Neural cell (in vitro differentiated cells): ENCODE results near the gene LINGO1. TPM values are rescaled to one million over a fixed set of nuclear protein-coding genes. Genes with fewer than 3 reads are reported as not detected.

ENCODE experiments used
- H2AFZ ChIP-seq: fragments of 200-600, 300-800 bp; sonication (generic), shearing (Covaris generic); 2 replicates; pipeline ENCODE4 v1.6.0; 2014; ENCODE audit warnings: low read depth, mild to moderate bottlenecking, antibody characterized with exemption, low read length, moderate library complexity
- H3F3A ChIP-seq: fragments of 200-600 bp; shearing (Covaris generic); 2 replicates; pipeline ENCODE4 v1.6.1; 2016; ENCODE audit warnings: mild to moderate bottlenecking, moderate library complexity, mixed read lengths, antibody characterized with exemption, low read length; ENCODE audit not compliant: insufficient read depth, poor library complexity, severe bottlenecking
- H3K27ac ChIP-seq: fragments of 200-600, 300-800 bp; sonication (generic), shearing (Covaris generic); 2 replicates; pipeline ENCODE4 v1.5.1; 2014; ENCODE audit warnings: mild to moderate bottlenecking, low read length, moderate library complexity
- H3K27me3 ChIP-seq: fragments of 300-800, 200-600 bp; sonication (generic), shearing (Covaris generic); 2 replicates; pipeline ENCODE4 v1.6.0; 2014; ENCODE audit warnings: mild to moderate bottlenecking, low read depth, low read length, moderate library complexity; ENCODE audit not compliant: insufficient read depth
- H3K36me3 ChIP-seq: fragments of 300-800, 200-600 bp; sonication (generic), shearing (Covaris generic); 2 replicates; pipeline ENCODE4 v1.5.1; 2014; ENCODE audit warnings: mild to moderate bottlenecking, antibody characterized with exemption, low read length, moderate library complexity; ENCODE audit not compliant: insufficient read depth
- H3K4me2 ChIP-seq: fragments of 300-800, 200-600 bp; sonication (generic), shearing (Covaris generic); 2 replicates; pipeline ENCODE4 v1.6.0; 2014; ENCODE audit warnings: mild to moderate bottlenecking, low read length
- H3K4me3 ChIP-seq: fragments of 300-800, 200-600 bp; sonication (generic), shearing (Covaris generic); 2 replicates; pipeline ENCODE4 v1.5.1; 2014; ENCODE audit warnings: mild to moderate bottlenecking, low read length, moderate library complexity
- H3K79me2 ChIP-seq: fragments of 200-600 bp; shearing (Covaris generic); replicated peaks from 2 replicates; pipeline ENCODE4 v1.6.0; 2014; ENCODE audit warnings: mild to moderate bottlenecking, low read length, moderate library complexity; ENCODE audit not compliant: insufficient read depth
- H3K9ac ChIP-seq: fragments of 300-800, 200-600 bp; sonication (generic), shearing (Covaris generic); 2 replicates; pipeline ENCODE4 v1.6.1; 2016; ENCODE audit warnings: mild to moderate bottlenecking, low read length, mixed read lengths
- H3K9me2 ChIP-seq: fragments of 200-600 bp; shearing (Covaris generic); 2 replicates; pipeline ENCODE4 v1.6.1; 2016; ENCODE audit warnings: mild to moderate bottlenecking, low read length, mixed read lengths; ENCODE audit not compliant: insufficient read depth
- H3K9me3 ChIP-seq: fragments of 200-600, 300-800 bp; sonication (generic), shearing (Covaris generic); 2 replicates; pipeline ENCODE4 v1.6.1; 2016; ENCODE audit warnings: mild to moderate bottlenecking, mixed run types, low read length, moderate library complexity, mixed read lengths
- H4K20me1 ChIP-seq: fragments of 200-600 bp; shearing (Covaris generic); 2 replicates; pipeline ENCODE4 v1.6.1; 2016; ENCODE audit warnings: mild to moderate bottlenecking, mixed run types; ENCODE audit not compliant: insufficient read depth
- EP300 ChIP-seq: fragments of 450-650 bp; conservative IDR thresholded peaks from 2 replicates; pipeline ENCODE4 v1.6.1; 2014; ENCODE audit warnings: antibody characterized with exemption, mild to moderate bottlenecking, moderate library complexity; ENCODE audit not compliant: poor library complexity, severe bottlenecking
- EZH2 ChIP-seq: fragments of 200-600, 300-800 bp; shearing (Covaris generic), sonication (generic); IDR thresholded peaks from 2 replicates; pipeline ENCODE4 v1.6.1; 2014; ENCODE audit warnings: antibody characterized with exemption, low read length, borderline replicate concordance, mild to moderate bottlenecking; ENCODE audit not compliant: insufficient read depth, poor library complexity, severe bottlenecking
- MXI1 ChIP-seq: fragments of 450-650 bp; conservative IDR thresholded peaks from 2 replicates; pipeline ENCODE4 v1.6.1; 2014; ENCODE audit warnings: antibody characterized with exemption, mild to moderate bottlenecking; ENCODE audit not compliant: poor library complexity, severe bottlenecking
- POLR2AphosphoS5 ChIP-seq: IDR thresholded peaks from 2 replicates; pipeline ENCODE4 v1.6.1; 2012
- RAD21 ChIP-seq: fragments of 450-650 bp; conservative IDR thresholded peaks from 2 replicates; pipeline ENCODE4 v1.6.1; 2014; ENCODE audit warnings: antibody characterized with exemption, mild to moderate bottlenecking, moderate library complexity
- SMC3 ChIP-seq: fragments of 450-650 bp; conservative IDR thresholded peaks from 2 replicates; pipeline ENCODE4 v1.6.1; 2014; ENCODE audit warnings: antibody characterized with exemption, mild to moderate bottlenecking, moderate library complexity; ENCODE audit not compliant: poor library complexity
- TAF1 ChIP-seq: IDR thresholded peaks from 2 replicates; pipeline ENCODE4 v1.6.1; 2012; ENCODE audit warnings: low read depth
- polyA plus RNA-seq: library from polyadenylated mRNA; depleted of rRNA; stranded (reverse); fragments of >200 nt; gene quantifications from 2 replicates; pipeline ENCODE4 v1.2.3, GENCODE V29; 2014
- TF ChIP-seq, protein P1 (sequence below): IDR thresholded peaks from 2 replicates; pipeline ENCODE4 v1.6.1; 2012; ENCODE audit warnings: borderline replicate concordance
- TF ChIP-seq, protein P2 (sequence below): fragments of 450-650 bp; IDR thresholded peaks from 2 replicates; pipeline ENCODE4 v1.5.1; 2014; ENCODE audit warnings: antibody characterized with exemption, mild to moderate bottlenecking, moderate library complexity; ENCODE audit not compliant: poor library complexity, severe bottlenecking

LINGO1 gene
- polyA plus RNA-seq, 1 donor from 2014 or later: 34.4 TPM

DNA sequence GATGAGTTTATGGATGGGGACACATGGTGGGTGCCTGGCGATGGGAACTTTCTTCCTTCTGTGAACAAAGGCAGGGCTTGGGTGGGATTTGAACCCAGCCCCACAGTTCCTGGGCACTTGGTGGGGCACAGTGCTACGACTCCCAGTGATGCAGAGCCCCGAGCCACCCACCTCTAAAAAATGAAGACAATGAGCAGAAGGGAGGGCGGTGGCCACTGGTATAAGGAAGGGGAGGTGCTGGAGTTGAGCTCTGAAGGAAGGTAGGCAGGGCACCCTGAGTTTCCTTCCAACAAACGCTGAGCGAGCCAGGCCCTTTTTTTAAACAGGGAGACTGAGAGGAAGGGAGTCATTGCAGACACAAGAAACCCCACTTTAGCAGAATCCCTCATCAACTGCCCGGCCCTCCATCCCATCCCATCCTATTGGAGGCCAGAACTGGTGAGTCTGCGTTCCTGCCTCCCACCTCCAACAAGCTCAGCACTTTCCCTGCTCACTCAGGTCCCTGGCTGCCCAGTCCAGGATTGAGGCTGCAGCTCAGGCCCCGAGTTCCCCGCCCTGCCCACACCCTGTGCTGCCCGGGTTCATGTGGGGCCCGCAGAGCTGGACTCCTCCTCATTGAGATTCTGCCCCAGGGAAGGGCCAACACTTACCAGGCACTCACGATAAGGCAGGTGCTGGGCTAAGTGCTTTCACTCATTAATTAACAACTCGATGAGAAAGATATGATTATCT is 57.3 kb downstream of the LINGO1 start:
- Histone ChIP-seq H2AFZ (no peak overlapping the region), H4K20me1 (no peaks in the 10 kb centered on the region), H3K9ac (no peak overlapping the region), H3F3A (no peaks in the 10 kb centered on the region), H3K4me2 (no peak overlapping the region), H3K27ac (no peak overlapping the region), H3K36me3 (no peaks in the 10 kb centered on the region), H3K27me3 (no peaks in the 10 kb centered on the region), H3K9me3 (no peaks in the 10 kb centered on the region), H3K4me3 (no peak overlapping the region), H3K9me2 (no peaks in the 10 kb centered on the region), H3K79me2 (no peaks in the 10 kb centered on the region)
- TF ChIP-seq SMC3: no peak
- no peak for TF ChIP-seq MXI1
- TF ChIP-seq, protein P1, sequence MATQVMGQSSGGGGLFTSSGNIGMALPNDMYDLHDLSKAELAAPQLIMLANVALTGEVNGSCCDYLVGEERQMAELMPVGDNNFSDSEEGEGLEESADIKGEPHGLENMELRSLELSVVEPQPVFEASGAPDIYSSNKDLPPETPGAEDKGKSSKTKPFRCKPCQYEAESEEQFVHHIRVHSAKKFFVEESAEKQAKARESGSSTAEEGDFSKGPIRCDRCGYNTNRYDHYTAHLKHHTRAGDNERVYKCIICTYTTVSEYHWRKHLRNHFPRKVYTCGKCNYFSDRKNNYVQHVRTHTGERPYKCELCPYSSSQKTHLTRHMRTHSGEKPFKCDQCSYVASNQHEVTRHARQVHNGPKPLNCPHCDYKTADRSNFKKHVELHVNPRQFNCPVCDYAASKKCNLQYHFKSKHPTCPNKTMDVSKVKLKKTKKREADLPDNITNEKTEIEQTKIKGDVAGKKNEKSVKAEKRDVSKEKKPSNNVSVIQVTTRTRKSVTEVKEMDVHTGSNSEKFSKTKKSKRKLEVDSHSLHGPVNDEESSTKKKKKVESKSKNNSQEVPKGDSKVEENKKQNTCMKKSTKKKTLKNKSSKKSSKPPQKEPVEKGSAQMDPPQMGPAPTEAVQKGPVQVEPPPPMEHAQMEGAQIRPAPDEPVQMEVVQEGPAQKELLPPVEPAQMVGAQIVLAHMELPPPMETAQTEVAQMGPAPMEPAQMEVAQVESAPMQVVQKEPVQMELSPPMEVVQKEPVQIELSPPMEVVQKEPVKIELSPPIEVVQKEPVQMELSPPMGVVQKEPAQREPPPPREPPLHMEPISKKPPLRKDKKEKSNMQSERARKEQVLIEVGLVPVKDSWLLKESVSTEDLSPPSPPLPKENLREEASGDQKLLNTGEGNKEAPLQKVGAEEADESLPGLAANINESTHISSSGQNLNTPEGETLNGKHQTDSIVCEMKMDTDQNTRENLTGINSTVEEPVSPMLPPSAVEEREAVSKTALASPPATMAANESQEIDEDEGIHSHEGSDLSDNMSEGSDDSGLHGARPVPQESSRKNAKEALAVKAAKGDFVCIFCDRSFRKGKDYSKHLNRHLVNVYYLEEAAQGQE: no peak
- no peak for TF ChIP-seq TAF1
- TF ChIP-seq, protein P2, sequence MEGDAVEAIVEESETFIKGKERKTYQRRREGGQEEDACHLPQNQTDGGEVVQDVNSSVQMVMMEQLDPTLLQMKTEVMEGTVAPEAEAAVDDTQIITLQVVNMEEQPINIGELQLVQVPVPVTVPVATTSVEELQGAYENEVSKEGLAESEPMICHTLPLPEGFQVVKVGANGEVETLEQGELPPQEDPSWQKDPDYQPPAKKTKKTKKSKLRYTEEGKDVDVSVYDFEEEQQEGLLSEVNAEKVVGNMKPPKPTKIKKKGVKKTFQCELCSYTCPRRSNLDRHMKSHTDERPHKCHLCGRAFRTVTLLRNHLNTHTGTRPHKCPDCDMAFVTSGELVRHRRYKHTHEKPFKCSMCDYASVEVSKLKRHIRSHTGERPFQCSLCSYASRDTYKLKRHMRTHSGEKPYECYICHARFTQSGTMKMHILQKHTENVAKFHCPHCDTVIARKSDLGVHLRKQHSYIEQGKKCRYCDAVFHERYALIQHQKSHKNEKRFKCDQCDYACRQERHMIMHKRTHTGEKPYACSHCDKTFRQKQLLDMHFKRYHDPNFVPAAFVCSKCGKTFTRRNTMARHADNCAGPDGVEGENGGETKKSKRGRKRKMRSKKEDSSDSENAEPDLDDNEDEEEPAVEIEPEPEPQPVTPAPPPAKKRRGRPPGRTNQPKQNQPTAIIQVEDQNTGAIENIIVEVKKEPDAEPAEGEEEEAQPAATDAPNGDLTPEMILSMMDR: no peak

DNA sequence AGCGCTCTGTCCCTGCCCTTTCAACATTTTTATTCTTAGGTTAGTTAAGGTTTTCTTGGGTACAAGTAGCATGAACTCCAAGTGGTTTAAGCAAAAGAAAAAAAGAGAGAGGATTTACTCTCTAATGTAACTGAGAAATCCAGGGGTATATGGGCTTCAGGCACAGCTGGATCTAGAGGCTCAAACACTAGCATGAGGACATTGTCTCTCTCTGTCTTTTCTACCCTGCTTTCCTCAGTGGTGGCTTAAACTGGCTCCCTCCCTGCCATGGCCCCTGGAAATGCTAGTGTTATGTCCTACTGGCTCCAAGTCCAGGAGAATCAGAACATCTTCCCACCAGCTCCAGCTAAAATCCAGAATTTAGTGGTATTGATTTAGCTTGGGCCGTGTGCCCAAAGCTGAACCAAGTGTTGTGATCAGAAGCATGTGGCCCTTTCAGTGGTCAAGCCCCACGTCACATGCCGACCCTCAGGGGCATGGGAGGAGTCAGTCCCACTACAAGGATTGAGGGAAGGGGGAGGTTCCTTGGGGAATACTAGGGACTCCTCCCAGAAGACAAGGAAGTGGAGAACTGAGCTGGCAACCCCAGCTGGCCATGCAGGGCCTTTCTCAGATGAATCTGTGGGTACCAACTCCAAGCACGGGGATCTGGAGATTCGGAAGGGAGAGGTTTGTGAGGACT is 58.0 kb downstream of the LINGO1 start:
- Histone ChIP-seq H3K27me3 (no peaks in the 10 kb centered on the region), H3K9me2 (no peaks in the 10 kb centered on the region), H3K9ac (no peak overlapping the region), H3K9me3 (no peaks in the 10 kb centered on the region), H2AFZ (no peak overlapping the region), H3K36me3 (no peaks in the 10 kb centered on the region), H4K20me1 (no peaks in the 10 kb centered on the region), H3K27ac (no peak overlapping the region), H3K4me3 (no peak overlapping the region), H3F3A (no peaks in the 10 kb centered on the region), H3K79me2 (no peaks in the 10 kb centered on the region), H3K4me2 (no peak overlapping the region)
- TF ChIP-seq RAD21: no peak
- no peak for TF ChIP-seq MXI1
- TF ChIP-seq TAF1: no peak
- TF ChIP-seq EP300: no peak
- no peak for TF ChIP-seq EZH2
- TF ChIP-seq, protein P2: no peak
- TF ChIP-seq, protein P1: no peak
- no peak for TF ChIP-seq POLR2AphosphoS5
- no peak for TF ChIP-seq SMC3
